ENCODE results near the gene RASA2.

The RASA2 gene

GRCh38 chr3:141486746-141487520 lies at the start of gene RASA2:
TSS of gene RASA2 (plus strand) at chr3:141487027. CDS start at chr3:141487084, 57 bp downstream.
- DNase-seq: peak; percentile 87

DNA sequence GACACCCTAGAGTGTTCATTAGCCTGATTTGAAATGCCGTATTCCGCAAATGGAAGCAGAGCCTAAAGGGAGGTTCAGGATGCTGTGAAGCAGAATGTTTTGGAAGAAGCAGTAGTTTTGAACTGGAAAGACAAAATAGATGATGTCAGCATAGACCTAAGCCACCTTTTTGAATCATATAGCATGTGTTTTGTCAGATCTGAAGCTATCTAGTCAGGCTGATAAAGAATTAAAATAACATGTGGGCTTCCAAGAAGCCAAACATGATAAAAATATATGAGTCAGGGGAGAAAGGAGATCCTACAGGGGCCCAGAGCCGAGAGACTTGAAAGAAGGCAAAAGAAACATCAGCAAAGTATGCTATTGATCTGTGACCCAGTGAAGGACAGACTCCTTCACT lies 47.2 kb upstream of the RASA2 start:
- DNase-seq: no peak

- DNase-seq: no peak
Measured at GRCh38 chr3:141440942-141441341, 45.9 kb upstream of the RASA2 start.

DNA sequence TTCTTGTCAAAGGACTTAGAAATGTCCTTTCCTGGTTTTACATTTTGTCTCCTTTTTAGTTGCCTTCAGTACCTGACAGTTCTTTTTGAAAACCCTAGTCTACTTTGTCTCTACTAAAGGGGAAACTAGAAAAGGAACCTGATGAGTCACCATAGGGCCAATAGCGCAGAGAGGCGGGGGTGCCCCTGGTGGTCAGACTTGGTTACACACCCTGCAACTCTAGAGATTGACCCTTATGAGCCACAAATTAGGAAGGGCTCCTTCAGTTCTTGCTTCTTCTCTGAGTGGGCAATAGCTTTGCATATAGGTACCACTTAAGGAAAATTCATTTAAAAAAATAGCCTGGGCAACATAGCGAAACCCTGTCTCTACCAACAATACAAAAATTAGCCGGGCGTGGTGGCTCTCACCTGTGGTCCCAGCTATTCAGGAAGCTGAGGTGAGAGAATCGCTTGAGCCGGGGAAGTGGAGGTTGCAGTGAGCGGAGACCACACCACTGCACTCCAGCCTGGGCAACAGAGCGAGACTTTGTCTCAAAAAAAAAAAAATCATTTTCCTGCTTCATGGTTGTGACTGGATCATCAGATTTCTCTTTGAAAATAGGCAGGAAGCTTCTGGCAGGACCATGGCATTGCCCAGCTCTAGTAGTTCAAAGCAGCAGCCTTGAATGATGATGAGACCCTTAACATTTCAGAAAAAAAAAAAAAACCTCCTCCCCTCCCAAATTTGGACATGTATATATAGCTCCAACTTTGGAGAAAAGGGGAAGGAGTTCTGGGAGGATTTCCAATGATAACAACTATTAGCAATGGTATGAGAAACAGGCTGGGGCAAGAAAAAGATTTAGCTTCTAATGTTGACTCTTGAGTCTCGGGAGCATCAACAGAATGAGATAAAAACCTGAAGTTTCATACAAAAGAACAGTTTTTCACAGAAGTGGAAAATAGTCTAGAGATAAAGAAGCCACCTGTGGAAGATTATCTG lies 45.2 kb upstream of the RASA2 start:
- peak; percentile 75 for DNase-seq

- no peak for DNase-seq
Measured at GRCh38 chr3:141442446-141442845, 44.4 kb upstream of the RASA2 start.

- no peak for DNase-seq
Measured at GRCh38 chr3:141442914-141443313, 43.9 kb upstream of the RASA2 start.

DNA sequence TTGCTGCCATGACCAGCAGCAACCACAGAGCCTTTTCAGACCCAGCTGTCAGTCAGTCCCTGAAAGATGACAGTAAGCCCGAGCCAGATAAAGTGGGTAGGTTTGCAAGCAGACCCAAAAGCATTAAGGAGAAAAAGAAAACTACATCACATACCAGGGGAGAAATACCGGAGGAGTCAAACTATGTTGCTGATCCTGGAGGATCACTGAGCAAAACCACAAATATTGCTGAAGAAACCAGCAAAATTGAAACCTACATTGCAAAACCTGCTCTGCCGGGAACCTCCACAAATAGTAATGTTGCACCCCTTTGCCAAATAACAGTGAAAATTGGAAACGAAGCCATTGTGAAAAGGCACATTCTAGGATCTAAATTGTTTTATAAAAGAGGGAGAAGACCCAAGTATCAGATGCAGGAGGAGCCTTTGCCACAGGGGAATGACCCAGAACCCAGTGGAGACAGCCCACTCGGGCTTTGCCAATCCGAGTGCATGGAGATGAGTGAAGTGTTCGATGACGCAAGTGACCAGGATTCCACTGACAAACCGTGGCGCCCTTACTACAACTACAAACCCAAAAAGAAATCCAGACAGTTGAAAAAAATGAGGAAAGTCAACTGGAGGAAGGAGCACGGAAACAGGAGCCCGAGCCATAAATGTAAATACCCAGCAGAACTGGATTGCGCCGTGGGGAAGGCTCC lies 42.1 kb upstream of the RASA2 start:
- no peak for DNase-seq

- DNase-seq: no peak
Measured at GRCh38 chr3:141445990-141446389, 40.8 kb upstream of the RASA2 start.

DNA sequence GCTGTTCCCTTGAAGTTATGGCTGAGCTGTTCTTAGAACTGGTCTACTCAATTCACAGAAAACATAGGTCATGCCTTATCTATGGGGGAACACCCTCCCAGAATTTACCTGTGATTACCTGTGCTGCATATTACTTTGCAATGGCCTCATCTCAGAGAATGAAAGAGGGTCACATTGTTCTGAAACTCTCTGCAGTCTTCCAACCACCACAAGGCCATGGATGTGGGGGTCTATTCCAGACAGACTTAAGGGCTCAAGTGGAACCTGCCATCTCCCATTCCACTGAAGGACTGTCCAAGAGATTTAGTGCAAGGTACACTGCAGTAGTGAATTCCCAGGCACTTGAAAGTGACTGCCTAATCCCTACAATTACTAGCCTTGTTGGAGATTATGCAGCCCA lies 40.1 kb upstream of the RASA2 start:
- DNase-seq: no peak

DNA sequence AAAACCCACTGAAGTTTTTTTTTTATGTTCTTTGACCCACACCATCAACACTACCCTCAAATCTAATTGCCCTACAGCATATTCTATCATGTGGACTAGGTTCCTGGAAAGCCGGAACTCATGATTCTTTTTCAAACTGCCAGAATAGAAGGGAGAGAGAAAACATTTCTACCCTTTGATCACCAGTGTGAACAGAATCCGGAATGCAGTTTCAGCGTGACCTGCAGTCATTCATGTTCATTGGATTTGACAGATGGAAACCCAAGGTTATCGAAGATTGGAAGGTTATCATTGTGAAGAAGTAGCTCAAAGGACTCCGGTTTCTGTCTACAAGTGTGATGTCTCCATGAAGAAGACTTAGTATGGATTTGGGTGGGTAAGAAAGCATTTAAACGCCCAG lies 39.4 kb upstream of the RASA2 start:
- DNase-seq: no peak

DNA sequence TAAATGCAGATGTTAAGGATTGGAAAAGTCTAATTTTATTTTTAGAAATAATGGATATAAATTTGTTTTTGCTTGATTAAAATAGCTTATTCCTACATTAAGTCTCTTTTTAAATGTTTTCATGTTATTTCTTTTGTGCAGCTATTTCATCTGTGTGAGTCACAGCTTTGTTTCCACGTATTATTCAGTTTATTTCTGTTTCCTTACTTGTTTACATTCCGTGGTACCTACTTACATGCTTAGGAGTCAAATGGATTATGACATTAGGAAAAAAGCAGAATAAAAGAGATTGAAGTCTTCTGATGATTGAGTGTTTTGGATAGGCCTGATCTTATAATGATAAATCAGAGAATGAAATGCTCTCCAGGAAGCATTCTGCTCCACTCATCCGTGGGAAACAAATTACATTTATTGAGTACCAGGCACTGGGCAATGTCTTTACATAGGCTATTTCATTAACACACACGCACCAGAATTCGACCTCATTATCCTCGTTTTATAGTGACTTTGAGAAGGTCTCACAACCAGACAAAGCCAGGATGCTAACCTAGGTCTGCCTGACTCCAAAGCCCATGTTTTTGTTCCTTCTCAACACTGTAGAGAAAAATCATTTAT lies 38.1 kb upstream of the RASA2 start:
- no peak for DNase-seq

DNA sequence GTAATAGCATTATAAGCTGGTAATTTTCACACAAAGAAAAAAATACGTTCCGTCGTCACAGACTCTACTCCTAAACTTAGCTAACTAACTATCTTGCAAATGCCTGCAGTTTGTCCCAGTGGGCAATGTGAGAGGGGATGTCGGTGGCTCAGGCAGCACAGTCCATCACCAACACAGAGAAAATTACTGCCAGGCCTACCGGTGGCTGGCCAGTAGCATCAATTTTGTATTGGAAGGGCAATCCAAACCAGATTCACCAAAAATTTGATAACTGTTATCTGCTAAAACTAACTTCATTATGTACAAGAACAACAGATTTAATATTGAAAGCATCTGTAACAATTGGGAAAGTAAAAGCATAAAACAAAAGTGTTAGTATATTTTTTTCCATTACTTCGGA lies 37.4 kb upstream of the RASA2 start:
- no peak for DNase-seq

- DNase-seq: no peak
Measured at GRCh38 chr3:141450727-141451375, 36.0 kb upstream of the RASA2 start.

DNA sequence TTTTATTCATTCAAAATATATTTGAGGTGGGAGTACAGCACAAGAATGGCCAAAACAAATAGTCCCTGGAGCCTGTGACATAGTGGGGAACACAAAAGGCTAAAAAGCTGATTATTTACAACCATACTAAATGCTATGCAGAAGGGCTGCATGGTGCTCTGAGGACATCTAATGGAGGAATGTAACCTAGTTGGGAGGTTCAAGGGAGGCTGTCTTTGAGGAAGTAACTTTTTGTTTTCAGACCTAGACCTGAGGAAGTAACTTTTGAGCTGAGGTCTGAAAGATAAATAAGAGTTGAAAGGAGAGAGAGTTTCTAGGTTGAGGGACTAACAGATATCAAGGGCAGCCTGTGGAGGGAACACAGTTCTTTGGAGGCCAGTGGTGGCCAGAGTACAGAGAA lies 34.8 kb upstream of the RASA2 start:
- DNase-seq: peak; percentile 62

- no peak for DNase-seq
Measured at GRCh38 chr3:141452773-141453172, 34.1 kb upstream of the RASA2 start.

- DNase-seq: no peak
Measured at GRCh38 chr3:141454054-141454453, 32.8 kb upstream of the RASA2 start.

DNA sequence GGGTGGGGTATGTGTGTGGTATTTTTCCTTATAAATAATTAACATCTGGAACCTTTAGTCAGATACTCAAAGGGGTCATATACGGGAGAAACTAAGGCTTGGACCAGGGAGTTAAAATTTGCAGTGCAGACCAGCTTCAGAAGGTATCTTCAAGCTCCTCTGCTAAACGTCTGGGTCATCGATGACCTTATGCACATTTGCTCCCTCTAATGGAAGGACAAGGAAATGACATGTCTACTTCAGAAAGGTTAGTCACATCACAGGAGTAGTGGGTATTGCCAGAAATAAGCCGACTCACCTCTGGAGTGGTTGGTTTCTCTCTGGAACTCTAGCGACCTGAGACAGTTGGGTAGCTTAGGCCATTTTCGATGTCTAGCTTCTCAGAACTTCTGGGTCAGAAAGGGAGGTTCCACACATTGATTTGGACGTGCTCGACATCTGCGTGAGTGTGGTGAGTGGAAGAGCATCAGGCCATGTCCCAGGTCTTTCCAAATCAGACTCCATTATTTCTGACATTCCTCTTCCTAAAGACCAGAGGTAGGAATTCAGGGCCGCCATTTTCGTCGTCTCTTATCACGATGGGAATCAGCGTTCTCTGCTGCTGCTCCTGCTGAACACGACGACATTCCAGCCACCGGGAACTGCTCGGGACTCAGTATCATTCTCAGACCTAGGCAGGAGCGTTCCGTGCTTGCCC lies 31.8 kb upstream of the RASA2 start:
- peak; percentile 86 for DNase-seq

DNA sequence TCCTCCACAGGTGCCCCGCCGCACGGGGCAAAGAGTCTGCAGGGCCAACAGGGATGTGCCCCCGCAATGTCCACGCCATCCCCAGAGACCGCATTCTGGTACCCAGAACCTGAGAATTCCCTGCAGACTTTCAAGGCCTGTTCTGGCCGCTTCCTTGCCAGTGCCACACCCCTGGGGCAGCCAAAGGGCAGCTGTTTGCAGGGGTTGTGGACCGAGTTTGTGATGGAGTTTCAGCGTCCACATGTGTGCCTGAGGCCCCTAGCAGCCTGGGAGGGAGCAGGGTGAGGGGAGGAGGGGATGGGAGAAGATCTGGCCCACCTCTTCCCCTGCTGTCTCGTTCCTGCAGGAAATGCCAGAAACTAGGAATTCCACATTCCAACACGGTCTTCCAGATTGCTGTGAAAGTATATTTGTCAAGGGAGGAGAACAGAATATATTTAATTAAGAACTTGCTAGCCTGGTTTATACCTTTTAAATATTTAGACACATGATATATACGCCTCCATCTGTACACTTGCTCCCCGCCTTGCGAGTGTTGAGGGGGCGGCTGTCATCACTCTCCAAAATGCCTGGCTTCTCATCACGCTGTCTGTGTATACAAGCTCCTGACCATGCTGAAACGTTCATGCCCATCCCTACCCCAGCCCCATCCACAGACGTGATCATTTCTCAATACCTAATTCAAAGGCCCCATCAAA lies 31.1 kb upstream of the RASA2 start:
- DNase-seq: peak; percentile 43

- peak; percentile 93 for DNase-seq
Measured at GRCh38 chr3:141456301-141456625, 30.6 kb upstream of the RASA2 start.

GRCh38 chr3:141457624-141458236 lies 29.1 kb upstream of the RASA2 start:
- DNase-seq: peak; percentile 52

- no peak for DNase-seq
Measured at GRCh38 chr3:141459008-141459407, 27.8 kb upstream of the RASA2 start.

All from EL (cell line).